Adipose tissue (tissue), 3 donors: Measurements from ENCODE around the gene SPHK2. TPM values are rescaled to one million over a fixed set of nuclear protein-coding genes. Genes with fewer than 3 reads are reported as not detected.
"Not testable (repeated sequence)": the region's sequence is repeated elsewhere in the genome, so short reads cannot be mapped to it uniquely, and the experiment has no call there.

Experiments used
- H3K27ac ChIP-seq: one replicate; pipeline ENCODE4 v1.5.1; 2013; ENCODE audit warnings: low read depth, low read length
- WGBS, 3 donors: extraction: QIAGEN DNeasy Blood & Tissue Kit; methylation state at CpG; one replicate each; pipeline ENCODE4 v1.1.7; 2013; 5-methylcytosine and 5-hydroxymethylcytosine counted together
- polyA plus RNA-seq, 3 donors: library from polyadenylated mRNA; stranded (reverse); fragments of 200-250 nt; gene quantifications; one replicate each; pipeline ENCODE4 v1.2.3, GENCODE V29; 2013
- donor health status: healthy with polysubstance abuse.
- donor health status: Bipolar disorder and iron deficiency.
- donor health status: healthy.

SPHK2 gene, protein sequence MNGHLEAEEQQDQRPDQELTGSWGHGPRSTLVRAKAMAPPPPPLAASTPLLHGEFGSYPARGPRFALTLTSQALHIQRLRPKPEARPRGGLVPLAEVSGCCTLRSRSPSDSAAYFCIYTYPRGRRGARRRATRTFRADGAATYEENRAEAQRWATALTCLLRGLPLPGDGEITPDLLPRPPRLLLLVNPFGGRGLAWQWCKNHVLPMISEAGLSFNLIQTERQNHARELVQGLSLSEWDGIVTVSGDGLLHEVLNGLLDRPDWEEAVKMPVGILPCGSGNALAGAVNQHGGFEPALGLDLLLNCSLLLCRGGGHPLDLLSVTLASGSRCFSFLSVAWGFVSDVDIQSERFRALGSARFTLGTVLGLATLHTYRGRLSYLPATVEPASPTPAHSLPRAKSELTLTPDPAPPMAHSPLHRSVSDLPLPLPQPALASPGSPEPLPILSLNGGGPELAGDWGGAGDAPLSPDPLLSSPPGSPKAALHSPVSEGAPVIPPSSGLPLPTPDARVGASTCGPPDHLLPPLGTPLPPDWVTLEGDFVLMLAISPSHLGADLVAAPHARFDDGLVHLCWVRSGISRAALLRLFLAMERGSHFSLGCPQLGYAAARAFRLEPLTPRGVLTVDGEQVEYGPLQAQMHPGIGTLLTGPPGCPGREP
- 10 to 100 TPM in 2 of 3 donors, 1 to 10 TPM in 1; 8.4 to 17.8 (median 17.7) TPM for polyA plus RNA-seq

DNA sequence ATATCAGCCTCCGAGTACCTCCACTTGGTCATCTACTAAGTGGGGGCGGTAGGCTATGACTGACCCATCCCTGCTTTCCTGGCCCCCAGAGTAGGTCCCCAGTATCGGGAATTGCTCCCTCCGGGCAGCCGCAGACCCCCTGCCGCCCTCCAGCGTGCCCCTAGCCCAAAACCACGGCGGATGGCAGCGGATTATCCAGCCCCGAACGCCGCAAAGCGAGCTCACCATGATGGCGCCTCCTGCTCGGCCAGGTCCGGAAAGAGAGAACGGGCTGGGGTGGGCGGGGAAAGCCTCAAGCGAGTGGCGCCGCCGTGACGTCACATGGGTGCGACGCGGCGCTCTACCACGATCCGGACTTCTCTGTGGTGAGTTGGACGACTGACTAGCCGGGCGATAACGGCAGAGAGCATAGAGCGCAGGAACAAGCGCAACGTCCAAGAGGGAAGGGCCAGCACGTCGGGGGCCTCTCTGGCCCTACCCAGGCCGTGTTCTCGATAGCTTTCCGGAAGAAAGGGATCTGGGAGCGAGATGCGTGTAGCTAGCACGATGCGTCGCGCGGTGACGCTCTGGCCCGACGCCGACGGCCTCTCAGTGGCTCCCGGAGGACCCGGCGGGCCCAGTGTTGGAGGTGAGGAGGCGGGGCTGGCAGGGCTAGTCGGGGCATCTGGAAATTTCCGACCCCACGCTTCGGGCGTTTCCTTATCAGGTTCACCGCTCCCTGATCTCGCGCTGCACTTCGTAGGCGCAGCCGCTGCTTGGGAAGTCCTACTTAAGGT, at the start of gene SPHK2, which contains the start of gene RPL18:
TSS of gene SPHK2 (plus strand) at position 591 of the 776 bp plus-strand sequence. CDS start 1,009 bp downstream, outside the sequence.
TSS of gene RPL18 (minus strand) at position 263 of the 776 bp plus-strand sequence. CDS start at position 228, 35 bp downstream.
- H3K27ac ChIP-seq: peak within 1 kb of the TSS; percentile 51
- 0 to 1% (median 0%) methylated on average over 63 to 69 of the region's 69 CpGs for WGBS, 3 donors

DNA sequence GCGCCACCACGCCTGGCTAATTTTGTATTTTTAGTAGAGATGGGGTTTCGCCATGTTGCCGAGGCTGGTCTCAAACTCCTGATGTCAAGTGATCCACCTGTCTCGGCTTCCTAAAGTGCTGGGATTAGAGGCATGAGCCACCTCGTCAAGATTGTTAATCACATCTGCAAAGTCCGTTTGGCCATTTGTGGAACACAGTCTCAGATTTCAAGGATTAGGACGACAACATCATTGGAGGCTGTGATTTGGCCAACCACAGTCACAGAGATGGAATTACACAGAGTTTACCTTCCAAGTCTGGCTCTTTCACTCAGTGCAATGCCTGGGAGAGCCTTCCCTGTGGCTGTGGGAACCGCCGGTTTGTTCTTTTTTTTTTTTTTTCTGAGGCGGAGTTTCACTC, 49.5 kb upstream of the SPHK2 start:
- 56 to 65% (median 65%) methylated on average over 11 of the region's 11 CpGs for WGBS, 3 donors
- H3K27ac ChIP-seq: no peak overlapping the region

DNA sequence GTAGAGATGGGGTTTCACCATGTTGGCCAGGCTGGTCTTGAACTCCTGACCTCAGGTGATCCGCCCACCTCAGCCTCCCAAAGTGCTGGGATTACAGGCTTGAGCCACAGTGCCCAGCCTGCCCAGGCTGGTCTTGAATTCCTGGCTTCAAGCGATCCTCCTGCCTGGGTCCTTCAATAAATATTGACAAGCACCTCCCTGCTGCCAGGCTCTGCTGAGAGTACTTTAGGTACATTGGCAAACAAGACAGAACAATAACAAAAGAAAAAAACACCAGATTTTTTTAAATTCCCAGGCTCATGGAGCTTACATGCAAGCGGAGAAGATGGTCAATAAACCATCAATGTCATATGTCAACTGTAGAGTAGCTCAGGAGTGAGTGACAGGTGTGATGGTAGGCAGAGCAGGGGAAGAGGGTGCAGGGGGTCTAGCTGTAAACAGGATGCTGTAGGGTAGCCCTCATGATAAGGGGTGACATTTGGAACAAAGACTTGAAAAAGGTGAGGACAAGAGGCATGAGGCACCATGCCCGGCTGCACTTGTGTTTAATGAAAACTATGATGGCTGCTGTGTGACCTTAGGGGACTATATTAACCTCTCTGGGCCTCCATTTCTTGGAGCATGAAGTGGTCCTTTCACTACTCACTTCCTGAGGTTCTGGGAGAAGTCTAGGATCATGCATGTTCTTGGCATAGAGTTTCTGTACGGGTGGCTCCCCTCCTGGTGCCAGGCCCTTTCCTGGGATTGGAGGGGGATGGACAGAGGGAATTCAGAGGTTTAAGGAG, 47.7 kb upstream of the SPHK2 start:
- H3K27ac ChIP-seq: no peak overlapping the region
- 53 to 79% (median 67%) methylated on average over 5 of the region's 5 CpGs for WGBS, 3 donors

DNA sequence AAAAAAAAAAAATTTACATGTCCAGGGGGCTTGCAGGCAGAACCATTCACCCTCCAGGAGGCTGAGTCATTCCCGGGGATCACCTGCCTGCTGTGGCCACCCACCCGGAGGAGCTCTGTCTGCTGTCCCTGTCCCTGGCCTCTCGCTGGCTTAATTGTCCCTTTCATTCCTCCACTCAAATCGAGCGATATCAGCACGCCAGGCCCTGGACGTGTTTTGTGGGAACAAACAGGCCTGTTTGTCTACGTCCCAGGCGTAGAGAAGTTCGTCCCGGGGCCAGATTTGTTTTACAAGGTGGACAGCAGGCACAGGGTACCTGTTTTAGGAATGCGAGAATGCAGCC, 46.2 kb upstream of the SPHK2 start:
- no peak overlapping the region for H3K27ac ChIP-seq
- WGBS, 3 donors: 71 to 94% (median 76%) methylated on average over 12 of the region's 12 CpGs

DNA sequence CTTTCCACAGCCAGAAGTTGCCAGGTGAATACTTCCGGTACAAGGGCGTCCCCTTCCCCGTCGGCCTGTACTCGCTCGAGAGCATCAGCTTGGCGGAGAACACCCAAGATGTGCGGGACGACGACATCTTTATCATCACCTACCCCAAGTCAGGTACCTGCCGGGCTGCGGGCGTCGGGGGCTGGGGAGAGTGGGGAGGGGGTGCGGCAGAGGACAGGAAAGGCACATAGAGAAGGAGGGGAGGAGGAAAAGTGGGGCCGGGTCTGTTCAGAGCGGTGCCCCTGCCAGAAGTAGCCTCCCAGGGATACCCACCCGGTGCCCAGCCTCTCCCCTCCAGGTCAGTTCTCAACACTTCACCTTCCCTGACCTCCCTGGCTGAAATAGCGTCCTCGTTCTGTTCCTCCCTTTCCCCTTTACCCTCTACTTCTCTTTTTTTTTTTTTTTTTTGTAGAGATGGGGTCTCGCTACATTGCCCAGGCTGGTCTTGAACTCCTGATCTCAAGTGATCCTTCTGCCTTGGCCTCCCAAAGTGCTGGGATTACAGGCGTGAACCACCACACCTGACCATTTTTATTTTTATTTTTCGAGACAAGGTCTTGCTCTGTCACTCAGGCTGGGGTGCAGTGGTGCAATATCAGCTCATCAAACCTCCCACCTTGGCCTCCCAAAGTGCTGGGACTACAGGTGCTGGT, 43.2 kb upstream of the SPHK2 start:
- WGBS, 3 donors: 77 to 82% (median 80%) methylated on average over 22 to 23 of the region's 23 CpGs
- H3K27ac ChIP-seq: no peak overlapping the region

DNA sequence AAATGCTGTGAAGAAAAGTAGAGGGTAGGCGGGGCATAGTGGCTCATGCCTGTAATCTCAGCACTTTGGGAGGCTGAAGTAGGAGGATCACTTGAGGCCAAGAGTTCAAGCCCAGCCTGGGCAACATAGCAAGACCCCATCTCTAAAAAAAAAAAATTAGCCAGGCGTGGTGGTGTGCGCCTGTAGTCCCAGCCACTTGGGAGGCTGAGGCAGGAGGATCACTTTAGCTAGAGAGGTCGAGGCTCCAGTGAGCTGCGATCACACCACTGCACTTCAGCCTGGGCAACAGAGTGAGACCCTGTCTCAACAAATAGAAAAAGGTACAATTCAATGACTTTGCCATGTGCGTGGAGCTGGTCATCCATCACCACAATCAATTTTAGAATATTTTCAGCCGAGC, 41.4 kb upstream of the SPHK2 start:
- not testable (repeated sequence) for H3K27ac ChIP-seq
- 87 to 95% (median 93%) methylated on average over 7 of the region's 7 CpGs for WGBS, 3 donors

DNA sequence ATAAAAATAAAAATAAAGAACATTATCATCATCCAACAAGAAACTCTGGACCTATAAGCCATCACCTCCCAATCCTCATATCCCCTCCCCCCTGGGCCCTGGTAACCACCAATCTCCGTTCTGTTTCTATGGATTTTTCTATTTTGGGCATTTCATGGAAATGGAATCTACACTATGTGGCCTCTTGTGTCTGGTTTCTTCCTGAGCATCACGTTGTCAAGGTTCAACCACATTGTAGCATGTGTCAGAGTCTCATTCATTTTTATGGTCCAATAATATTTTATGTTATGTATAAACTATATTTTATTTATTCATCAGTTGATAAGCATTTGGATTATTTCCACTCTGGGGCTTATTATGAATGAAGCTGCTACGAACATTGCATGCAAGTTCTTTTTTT, 40.4 kb upstream of the SPHK2 start:
- WGBS, 3 donors: 48 to 49% (median 49%) methylated on average over 3 of the region's 3 CpGs
- no peak overlapping the region for H3K27ac ChIP-seq

DNA sequence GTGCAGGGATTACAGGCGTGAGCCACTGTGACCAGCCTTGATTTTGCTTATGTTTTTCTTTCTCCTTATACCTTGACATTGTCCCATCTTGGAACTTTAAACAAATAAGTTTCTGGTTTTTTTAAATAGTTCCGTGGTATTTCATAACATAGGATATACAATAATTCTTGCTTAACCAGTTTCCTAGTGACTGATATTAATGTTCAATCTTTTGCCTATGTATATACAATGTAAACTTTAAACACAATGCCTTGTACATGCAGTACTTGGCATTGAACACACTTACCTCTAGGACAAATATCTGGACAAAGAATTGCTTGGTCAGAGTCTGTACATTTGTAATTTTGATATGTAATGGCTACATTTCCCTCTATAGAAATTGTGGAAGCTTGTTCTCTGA, 37.1 kb upstream of the SPHK2 start:
- no peak overlapping the region for H3K27ac ChIP-seq
- WGBS, 3 donors: 62 to 72% (median 65%) methylated on average over 2 of the region's 2 CpGs

DNA sequence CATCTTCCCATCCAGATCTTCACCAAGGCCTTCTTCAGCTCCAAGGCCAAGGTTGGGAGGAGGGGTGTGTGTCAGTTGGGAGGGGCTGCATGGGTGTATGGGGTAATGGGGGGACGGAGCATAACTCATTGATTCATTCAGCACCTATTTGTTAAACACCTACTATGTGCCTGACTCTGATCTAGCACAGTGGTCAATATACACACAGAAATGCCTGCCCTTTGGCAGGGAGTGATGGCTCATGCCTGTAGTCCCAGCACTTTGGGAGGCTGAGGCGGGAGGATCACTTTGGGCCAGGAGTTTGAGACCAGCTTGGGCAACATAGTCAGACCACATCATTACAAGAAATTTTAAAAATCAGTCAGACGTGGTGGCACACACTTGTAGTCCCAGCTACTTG, 31.9 kb upstream of the SPHK2 start:
- WGBS, 3 donors: 86 to 94% (median 94%) methylated on average over 3 of the region's 3 CpGs
- no peak overlapping the region for H3K27ac ChIP-seq

DNA sequence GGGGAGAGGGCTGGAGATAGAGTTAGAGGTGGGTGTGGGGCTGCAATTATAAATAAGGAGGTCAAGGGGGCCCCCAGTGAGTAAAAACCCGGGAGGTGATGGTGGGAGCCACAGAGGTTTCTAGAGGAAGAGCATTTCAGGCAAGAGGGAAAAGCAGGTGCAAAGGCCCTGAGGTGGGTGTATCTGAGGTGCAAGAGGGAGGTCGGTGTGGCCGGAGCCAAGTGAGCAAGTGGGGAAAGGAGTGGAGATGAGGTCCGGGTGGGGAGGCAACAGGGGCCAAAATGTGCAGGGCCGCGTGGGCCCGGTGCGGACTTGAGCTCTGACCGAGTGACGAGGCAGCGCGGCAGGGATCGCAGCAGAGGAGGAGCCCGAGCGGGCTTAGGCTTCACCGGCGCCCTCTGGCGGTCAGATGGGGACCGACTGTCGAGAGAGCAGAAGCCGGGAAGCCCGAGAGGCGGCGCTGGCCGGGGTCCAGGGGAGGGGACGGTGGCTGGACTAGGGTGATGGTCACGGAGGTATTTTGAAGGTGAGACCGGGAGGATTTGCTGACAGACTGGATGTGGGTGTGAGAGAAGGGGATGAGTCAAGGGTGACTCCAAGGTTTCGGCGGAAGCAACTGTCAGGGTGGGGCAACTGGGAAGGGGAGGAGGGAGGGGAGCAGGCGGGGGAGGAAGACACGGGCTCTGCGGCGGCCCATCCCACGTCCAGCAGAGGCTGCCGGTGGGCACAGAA, 30.5 kb upstream of the SPHK2 start:
- 3 to 4% (median 4%) methylated on average over 35 to 36 of the region's 36 CpGs for whole genome bisulfite sequencing, 3 donors
- no peak overlapping the region for H3K27ac ChIP-seq

DNA sequence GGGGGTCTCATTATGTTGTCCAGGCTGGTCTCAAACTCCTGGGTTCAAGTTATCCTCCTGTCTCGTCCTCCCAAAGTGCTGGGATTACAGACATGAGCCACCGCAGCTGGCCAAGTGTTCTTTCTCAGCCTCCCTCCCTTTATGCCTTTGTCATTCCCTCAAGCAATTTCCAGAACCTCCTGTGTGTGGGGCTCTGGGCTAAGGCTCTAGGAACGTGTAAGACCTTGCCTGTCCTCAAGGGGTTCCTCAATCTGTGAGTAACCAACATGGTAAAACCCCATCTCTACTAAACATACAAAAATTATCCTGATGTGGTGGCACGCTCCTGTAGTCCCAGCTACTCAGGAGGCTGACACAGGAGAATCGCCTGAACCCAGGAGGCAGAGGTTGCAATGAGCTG, 28.3 kb upstream of the SPHK2 start:
- no peak overlapping the region for H3K27ac ChIP-seq
- 80 to 87% (median 81%) methylated on average over 5 of the region's 5 CpGs for WGBS, 3 donors

DNA sequence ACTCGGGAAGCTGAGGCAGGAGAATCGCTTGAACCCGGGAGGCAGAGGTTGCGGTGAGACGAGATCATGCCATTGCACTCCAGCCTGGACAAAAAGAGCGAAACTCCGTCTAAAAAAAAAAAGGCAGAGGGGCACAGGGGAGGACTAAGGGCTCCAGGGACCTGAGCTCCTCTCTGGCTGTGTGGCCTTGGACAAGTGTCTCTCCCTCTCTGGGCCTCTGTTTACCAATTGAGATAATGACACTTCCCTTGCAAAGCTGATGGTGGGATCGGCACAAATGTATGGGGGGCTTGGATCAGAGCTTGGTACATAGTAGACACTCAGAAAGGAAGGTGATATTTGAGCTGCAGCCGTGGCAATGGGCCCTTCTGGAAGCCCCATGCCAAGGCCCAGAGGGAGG, 24.1 kb upstream of the SPHK2 start:
- H3K27ac ChIP-seq: no peak overlapping the region
- 86 to 91% (median 88%) methylated on average over 9 of the region's 9 CpGs for WGBS, 3 donors

DNA sequence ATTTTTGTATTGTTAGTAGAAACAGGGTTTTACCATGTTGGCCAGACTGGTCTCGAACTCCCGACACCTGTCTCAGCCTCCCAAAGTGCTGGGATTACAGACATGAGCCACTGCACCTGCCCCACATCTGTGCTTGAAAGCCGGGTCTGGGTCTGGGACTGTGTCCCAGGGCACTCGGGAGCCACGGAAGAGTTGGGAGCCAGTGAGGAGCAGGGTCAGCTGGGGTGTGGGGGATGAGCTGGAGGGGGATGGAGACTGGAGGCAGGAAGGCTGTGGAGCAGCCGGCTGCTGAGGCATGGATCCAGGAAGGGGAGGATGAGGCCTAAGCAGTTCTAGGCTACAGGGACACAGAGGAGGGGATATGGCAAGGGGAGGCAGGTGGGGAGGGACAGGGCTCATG, 23.5 kb upstream of the SPHK2 start:
- WGBS, 3 donors: 68 to 73% (median 72%) methylated on average over 6 of the region's 6 CpGs
- no peak overlapping the region for H3K27ac ChIP-seq

DNA sequence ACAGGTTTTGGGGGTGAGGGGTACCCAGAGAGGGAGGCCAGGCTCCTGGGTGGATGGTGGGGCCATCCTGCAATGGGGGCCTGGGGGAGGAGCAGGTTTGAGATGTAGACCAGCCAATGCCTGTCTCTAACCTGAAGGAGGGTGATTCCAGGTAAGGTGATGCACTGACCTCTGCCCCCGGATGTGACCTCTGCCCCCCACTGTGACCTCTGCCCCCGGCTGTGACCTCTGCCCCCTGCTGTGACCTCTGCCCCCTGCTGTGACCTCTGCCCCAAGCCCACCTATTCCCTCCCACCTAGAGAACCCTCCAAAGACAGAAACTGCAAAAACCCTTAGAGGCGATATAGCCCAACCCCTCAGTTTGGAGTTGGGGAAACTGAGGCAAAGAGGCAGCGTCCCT, 23.1 kb upstream of the SPHK2 start:
- WGBS, 3 donors: 78 to 91% (median 90%) methylated on average over 3 to 4 of the region's 4 CpGs

DNA sequence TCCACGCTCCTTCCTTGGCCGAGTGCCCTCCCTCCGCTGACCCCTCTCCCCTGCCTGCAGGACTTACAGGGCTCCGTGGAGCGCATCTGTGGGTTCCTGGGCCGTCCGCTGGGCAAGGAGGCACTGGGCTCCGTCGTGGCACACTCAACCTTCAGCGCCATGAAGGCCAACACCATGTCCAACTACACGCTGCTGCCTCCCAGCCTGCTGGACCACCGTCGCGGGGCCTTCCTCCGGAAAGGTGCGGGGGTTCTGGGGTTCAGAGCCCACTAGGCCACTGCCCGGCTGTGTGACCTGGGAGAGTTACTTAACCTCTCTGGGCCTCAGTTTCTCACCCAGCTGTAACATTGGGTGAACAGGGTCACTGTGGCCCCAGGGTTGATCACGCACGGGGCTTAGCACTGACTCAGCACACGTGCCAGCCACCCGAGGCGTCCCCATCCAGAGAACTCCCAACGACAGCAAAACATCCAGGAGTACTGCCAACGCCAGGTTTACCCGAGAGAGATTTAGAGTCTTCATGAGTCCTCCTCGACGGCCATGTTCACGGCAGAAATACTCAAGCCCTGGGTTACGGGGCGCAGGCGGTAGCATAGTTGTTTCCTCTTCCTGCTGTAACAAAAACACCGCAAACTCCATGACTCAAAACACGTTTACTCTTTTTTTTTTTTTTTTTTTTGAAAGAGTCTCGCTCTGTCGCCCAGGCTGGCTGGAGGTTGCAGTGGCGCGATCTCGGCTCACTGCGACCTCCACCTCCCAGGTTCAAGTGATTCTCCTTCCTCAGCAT, 22.4 kb upstream of the SPHK2 start:
- H3K27ac ChIP-seq: no peak overlapping the region
- 72 to 76% (median 74%) methylated on average over 39 of the region's 39 CpGs for WGBS, 3 donors

More for the DNA sequence above, 23.1 kb upstream of the SPHK2 start:
- no peak overlapping the region for H3K27ac ChIP-seq

DNA sequence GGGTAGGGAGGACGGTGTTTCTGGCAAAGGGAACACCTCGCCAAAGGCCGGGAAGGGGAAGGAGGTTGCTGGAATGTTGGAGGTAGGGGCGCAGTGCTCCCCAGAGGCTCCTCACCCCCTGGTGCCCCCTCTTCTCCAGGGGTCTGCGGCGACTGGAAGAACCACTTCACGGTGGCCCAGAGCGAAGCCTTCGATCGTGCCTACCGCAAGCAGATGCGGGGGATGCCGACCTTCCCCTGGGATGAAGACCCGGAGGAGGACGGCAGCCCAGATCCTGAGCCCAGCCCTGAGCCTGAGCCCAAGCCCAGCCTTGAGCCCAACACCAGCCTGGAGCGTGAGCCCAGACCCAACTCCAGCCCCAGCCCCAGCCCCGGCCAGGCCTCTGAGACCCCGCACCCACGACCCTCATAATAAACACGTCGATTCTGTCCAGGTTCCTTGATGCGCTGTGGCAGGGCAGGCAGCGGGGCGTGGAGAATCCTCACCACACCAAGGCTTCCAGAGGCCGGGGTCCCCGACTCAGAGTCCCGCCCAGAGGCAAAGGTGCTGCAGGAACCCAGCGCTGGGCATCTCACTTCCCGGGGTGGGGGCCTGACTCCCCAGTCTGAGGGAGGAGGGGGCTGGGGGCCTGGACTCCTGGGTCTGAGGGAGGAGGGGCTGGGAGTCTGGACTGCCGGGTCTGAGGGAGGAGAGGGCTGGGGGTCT, 20.2 kb upstream of the SPHK2 start:
- no peak overlapping the region for H3K27ac ChIP-seq
- 58 to 70% (median 68%) methylated on average over 25 to 30 of the region's 30 CpGs for WGBS, 3 donors
